Activated CD4-positive, alpha-beta T cell treated with anti-CD3 and anti-CD28 coated beads for 36 hours (primary cell): ENCODE measurements around the gene FNIP1. TPM values are rescaled to one million over a fixed set of nuclear protein-coding genes. Genes with fewer than 3 reads are reported as not detected.

Source experiments
- ATAC-seq: fragments of 200-7000 bp; cut with Tn5 transposase; one replicate; pipeline ENCODE4 v1.10.0; 2021; ENCODE audit warnings: mild to moderate bottlenecking, moderate library complexity
- CTCF ChIA-PET: fragments of 350-600 bp; sonication (Branson Sonifier 250); formaldehyde crosslinking; loops from one replicate; lab custom pipeline; 2021; ENCODE audit warnings: antibody characterized with exemption; lab: Charles Lee
- POLR2A ChIA-PET: fragments of 350-600 bp; sonication (Branson Sonifier 250); formaldehyde crosslinking; loops from one replicate; lab custom pipeline; 2021; ENCODE audit warnings: antibody characterized with exemption, inconsistent platforms; lab: Charles Lee
- DNase-seq: peaks from one replicate; pipeline ENCODE4 v3.0.0-alpha.2; 2020
- H3K27ac Mint-ChIP-seq: one replicate; pipeline ENCODE4 v1.8.0; 2021; ENCODE audit warnings: mixed read lengths
- H3K27me3 Mint-ChIP-seq: one replicate; pipeline ENCODE4 v1.8.0; 2021; ENCODE audit warnings: mixed read lengths
- H3K36me3 Mint-ChIP-seq: one replicate; pipeline ENCODE4 v1.8.0; 2021; ENCODE audit warnings: low read depth, mixed read lengths
- H3K4me1 Mint-ChIP-seq: one replicate; pipeline ENCODE4 v1.8.0; 2021; ENCODE audit warnings: mixed read lengths
- H3K4me3 Mint-ChIP-seq: one replicate; pipeline ENCODE4 v1.8.0; 2021; ENCODE audit warnings: mild to moderate bottlenecking, moderate library complexity, mixed read lengths
- H3K9me3 Mint-ChIP-seq: one replicate; pipeline ENCODE4 v1.8.0; 2021; ENCODE audit warnings: low read depth, mixed read lengths
- intact Hi-C, 2 experiments: fragments of 100-400 bp; cut with DNase I in 1 of 2; cut with micrococcal nuclease in 1 of 2; formaldehyde crosslinking; loops; one replicate each; pipeline versions ENCODE4 v1.14.2 to v1.15.1; 2022 to 2024; cut with DNase I, micrococcal nuclease
- total RNA-seq, 2 experiments: library from RNA; stranded (reverse); gene quantifications; one replicate each; pipeline ENCODE4 v1.2.3, GENCODE V29; 2021

Gene FNIP1
- total RNA-seq, 2 experiments from 2014 or later, result 14.2 to 16.3 TPM

DNA sequence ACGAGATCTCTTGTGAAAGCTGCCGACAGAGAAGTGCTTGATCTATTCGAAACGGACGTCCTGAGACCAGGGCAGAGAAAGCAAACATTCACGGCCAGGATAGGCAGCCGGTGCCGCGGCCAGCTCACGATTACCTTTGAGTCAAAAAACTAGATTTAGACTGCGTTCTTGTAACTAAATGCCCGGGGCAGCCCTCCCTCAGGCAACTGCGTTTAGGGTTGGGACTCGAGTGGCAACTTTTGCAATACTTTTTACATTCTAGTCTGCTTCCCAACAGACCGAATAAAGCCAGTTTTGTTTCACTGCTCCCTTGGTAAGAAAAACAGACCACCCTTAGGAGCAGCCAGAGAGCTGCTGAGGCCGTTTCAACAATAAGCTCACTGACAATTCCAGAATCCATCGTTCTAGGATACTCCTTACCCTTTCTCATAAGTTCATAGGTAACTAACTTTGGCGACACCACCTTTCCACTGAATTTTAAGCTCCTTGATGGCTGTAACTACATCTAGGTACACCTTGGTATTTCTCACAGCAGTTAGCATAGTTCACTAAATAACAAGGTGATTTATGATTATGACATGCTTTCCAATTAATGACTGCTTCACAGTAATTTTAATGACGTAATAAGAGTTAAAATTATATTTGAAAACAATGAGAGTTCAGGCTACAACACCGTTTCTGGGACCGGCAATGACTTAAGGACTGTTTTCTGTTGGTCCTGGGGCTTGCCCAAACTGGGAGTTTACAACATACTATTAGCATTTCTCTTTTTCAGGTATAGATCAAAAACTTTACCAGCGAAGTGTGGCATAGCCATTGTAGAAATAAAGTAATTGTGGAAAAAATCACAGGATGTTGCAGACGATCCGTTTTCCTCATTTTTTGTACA is 160.9 kb downstream of the FNIP1 start:
- DNase-seq, result peak; percentile 33
- POLR2A ChIA-PET, result no interaction called here
- Mint-ChIP-seq H3K4me3 (no peak overlapping the region), H3K27ac (peak overlapping the region; percentile 93), H3K27me3 (no peaks in the 10 kb centered on the region), H3K4me1 (peaks cover 29% of the 10 kb centered on the region), H3K9me3 (no peaks in the 10 kb centered on the region), H3K36me3 (peaks cover 6% of the 10 kb centered on the region)
- no peak for ATAC-seq
- CTCF ChIA-PET, result interaction anchor here (0.9 to 1.0 kb wide), 2 partner anchors 47 to 750 kb away, joined by 3 to 4 read pairs; no protein-coding TSS in a partner anchor
- intact Hi-C loops, result loop anchor here (1.0 to 10.0 kb wide), 15 partner anchors 47 to 1329 kb away; partner anchors contain the start of genes FNIP1 (in 2 of the 2), AFF4 (in 1 of the 2), GDF9 (in 1 of the 2) and IRF1 (in 1 of the 2)

DNA sequence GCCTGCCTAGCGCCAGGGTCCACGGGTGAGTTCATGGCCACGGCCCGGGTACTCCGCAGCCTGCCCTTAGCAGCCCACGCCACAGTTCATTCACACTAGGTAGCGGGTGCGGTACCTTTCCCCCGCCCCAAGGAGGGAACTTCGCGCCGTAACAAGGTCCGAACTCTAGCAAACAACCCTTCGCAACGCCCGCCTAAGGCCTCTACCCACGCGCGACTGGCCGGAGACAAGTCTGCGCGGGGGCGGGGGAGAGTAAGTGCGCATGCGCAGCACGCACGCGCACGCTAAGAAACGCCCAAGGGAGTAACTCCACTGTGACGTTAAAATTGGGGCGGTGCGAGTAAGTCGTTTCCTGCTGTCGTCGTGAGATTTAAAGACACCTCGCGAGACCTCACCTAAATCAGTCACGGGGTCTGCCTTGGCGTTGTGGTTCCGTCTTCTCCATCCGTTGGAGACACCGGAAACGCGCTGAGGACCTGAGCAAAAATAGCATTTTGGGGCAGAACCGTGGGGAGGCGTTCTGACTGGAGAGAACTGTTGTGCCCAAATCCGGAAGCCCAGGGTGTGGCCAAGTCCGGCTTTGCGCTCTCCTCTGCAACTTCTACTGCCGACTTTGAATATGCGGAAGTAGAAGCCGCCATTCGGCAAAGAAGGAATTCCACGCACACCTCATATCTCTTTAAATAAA is 161.7 kb downstream of the FNIP1 start, which contains the start of gene RAPGEF6:
TSS of gene RAPGEF6 (minus strand) at position 234 of the 688 bp plus-strand sequence. CDS start at position 35, 199 bp downstream.
- H3K36me3 Mint-ChIP-seq, result peaks cover 6% of the 10 kb centered on the region
- ChIA-PET POLR2A (no interaction called here), CTCF (interaction anchor here (0.9 to 1.0 kb wide), 2 partner anchors 46 to 751 kb away, joined by 3 to 4 read pairs; no protein-coding TSS in a partner anchor)
- H3K4me1 Mint-ChIP-seq, result peaks cover 22% of the 10 kb centered on the region
- intact Hi-C loops, result loop anchor here (1.0 to 10.0 kb wide), 17 partner anchors 46 to 1330 kb away; partner anchors contain the start of genes FNIP1 (in 2 of the 2), AFF4 (in 1 of the 2), GDF9 (in 1 of the 2) and IRF1 (in 1 of the 2)
- no peaks in the 10 kb centered on the region for H3K27me3 Mint-ChIP-seq
- ATAC-seq (peak; percentile 89), DNase-seq (peak; percentile 98)
- H3K4me3 Mint-ChIP-seq, result no peak within 1 kb of the TSS
- H3K9me3 Mint-ChIP-seq, result no peaks in the 10 kb centered on the region
- H3K27ac Mint-ChIP-seq, result peak within 1 kb of the TSS; percentile 93

DNA sequence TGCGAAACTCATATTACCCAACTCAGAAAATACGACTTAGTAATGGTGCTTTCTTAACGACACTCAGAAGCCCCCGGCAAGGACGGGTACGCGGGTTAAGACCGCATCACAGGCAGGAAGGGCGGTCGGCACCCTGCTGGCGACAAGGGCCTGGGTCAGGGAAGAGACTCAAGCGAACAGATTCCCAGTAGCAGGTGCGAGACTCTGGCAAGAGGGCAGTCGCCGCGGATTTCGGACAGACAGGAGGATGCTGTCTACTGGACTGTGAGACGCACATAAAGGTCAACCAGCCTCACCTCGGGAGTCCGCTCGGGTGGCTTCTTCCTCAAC is 162.2 kb downstream of the FNIP1 start:
- DNase-seq (peak; percentile 77), ATAC-seq (peak; percentile 17)
- ChIA-PET CTCF (no interaction called here), POLR2A (interaction anchor here (0.7 kb wide), 1 partner anchor 21 kb away, joined by 3 read pairs; no protein-coding TSS in a partner anchor)
- peaks cover 22% of the 10 kb centered on the region for H3K4me1 Mint-ChIP-seq
- H3K36me3 Mint-ChIP-seq, result peaks cover 6% of the 10 kb centered on the region
- no peak overlapping the region for H3K4me3 Mint-ChIP-seq
- H3K27ac Mint-ChIP-seq, result peak overlapping the region; percentile 93
- H3K27me3 Mint-ChIP-seq, result no peaks in the 10 kb centered on the region
- intact Hi-C loops, result loop anchor here (2.0 to 10.0 kb wide), 11 partner anchors 46 to 1330 kb away; partner anchors contain the start of genes AFF4 (in 1 of the 2), GDF9 (in 1 of the 2), RAD50 (in 1 of the 2) and SLC22A4 (in 1 of the 2)
- H3K9me3 Mint-ChIP-seq, result no peaks in the 10 kb centered on the region

DNA sequence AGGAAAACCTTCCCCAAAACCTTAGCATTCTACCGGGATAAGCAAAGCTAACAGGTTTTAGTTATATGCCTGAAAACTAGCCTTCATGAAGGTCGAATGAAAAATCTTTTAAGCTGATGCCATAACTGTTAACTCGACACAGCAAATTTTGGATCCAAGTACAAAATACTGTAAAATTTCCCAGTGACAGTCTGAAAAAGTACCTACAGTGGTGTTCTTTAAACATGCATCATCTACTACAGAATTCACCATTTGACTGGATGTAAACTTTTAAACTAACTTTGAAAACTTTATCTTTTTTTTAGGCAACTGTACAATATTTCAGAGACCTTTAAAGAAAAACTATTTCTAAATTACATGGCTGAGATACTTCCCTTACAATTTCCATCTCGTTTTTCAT is 162.6 kb downstream of the FNIP1 start:
- Mint-ChIP-seq H3K27ac (peak overlapping the region; percentile 93), H3K9me3 (no peaks in the 10 kb centered on the region), H3K4me1 (peaks cover 22% of the 10 kb centered on the region), H3K36me3 (peaks cover 6% of the 10 kb centered on the region), H3K4me3 (no peak overlapping the region), H3K27me3 (no peaks in the 10 kb centered on the region)
- ChIA-PET POLR2A (interaction anchor here (0.7 kb wide), 1 partner anchor 21 kb away, joined by 3 read pairs; no protein-coding TSS in a partner anchor), CTCF (interaction anchor here (0.6 kb wide), 1 partner anchor 179 kb away, joined by 3 read pairs; no protein-coding TSS in a partner anchor)
- no peak for ATAC-seq
- DNase-seq, result no peak
- intact Hi-C loops, result loop anchor here (2.0 to 10.0 kb wide), 11 partner anchors 45 to 1331 kb away; partner anchors contain the start of genes AFF4 (in 1 of the 2), GDF9 (in 1 of the 2), RAD50 (in 1 of the 2) and SLC22A4 (in 1 of the 2)

DNA sequence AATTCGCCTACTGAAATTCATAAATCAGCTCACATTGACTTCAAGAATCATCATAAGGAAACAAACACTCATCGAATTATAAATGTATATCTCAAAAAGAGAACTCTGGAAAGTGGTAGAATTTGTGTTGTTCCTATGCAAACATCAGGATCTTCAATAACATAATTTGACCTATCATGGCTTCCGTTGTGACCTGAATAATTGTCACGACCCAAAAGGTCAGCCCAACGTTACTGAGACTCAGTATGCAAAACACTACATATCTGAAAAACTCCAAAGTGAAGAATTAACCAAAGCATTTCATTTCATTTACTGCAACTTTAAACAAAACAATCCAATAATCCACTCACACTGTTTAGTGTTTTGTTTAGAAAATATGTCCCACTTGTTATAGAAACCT is 163.0 kb downstream of the FNIP1 start:
- ATAC-seq (no peak), DNase-seq (no peak)
- no peaks in the 10 kb centered on the region for H3K27me3 Mint-ChIP-seq
- POLR2A ChIA-PET, result interaction anchor here (0.6 to 0.7 kb wide), 2 partner anchors 20 to 152 kb away, joined by 3 to 4 read pairs; no protein-coding TSS in a partner anchor
- CTCF ChIA-PET, result interaction anchor here (0.6 kb wide), 1 partner anchor 179 kb away, joined by 3 read pairs; no protein-coding TSS in a partner anchor
- H3K27ac Mint-ChIP-seq, result peak overlapping the region; percentile 93
- H3K4me3 Mint-ChIP-seq, result no peak overlapping the region
- H3K4me1 Mint-ChIP-seq, result peaks cover 23% of the 10 kb centered on the region
- intact Hi-C loops, result loop anchor here (2.0 to 10.0 kb wide), 11 partner anchors 45 to 1331 kb away; partner anchors contain the start of genes AFF4 (in 1 of the 2), GDF9 (in 1 of the 2), RAD50 (in 1 of the 2) and SLC22A4 (in 1 of the 2)
- peaks cover 10% of the 10 kb centered on the region for H3K36me3 Mint-ChIP-seq
- no peaks in the 10 kb centered on the region for H3K9me3 Mint-ChIP-seq

DNA sequence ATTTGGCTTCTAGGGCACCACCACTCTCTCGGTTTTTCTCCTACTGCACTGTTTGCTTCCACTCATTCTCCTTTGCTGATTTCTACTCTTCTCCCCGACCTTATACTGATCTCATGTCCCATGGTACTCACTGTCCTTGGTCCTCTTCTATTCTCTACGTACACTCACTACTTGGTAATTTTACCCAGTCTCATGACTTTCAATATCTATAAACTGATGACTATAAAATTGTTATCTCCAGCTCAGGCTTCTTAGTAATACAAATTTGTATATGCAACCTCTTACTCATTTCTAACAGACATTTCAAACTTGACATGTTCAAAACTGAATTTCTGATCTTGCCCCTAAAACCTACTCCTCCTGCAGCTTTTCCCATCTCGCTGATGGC is 165.9 kb downstream of the FNIP1 start:
- ATAC-seq (no peak), DNase-seq (no peak)
- Mint-ChIP-seq H3K9me3 (no peaks in the 10 kb centered on the region), H3K27ac (no peak overlapping the region), H3K4me3 (no peak overlapping the region), H3K4me1 (peaks cover 43% of the 10 kb centered on the region), H3K36me3 (peaks cover 14% of the 10 kb centered on the region), H3K27me3 (no peaks in the 10 kb centered on the region)
- intact Hi-C loops, result loop anchor here in 1 of 2 experiments (5.0 to 10.0 kb wide), 6 partner anchors 89 to 1334 kb away; partner anchors contain the start of genes AFF4, GDF9, SLC22A4 and UQCRQ
- ChIA-PET CTCF (interaction anchor here (0.6 to 4.2 kb wide), 4 partner anchors 42 to 348 kb away, joined by 3 to 20 read pairs (median 4); no protein-coding TSS in a partner anchor), POLR2A (interaction anchor here (0.7 to 2.0 kb wide), 3 partner anchors 9 to 357 kb away, joined by 3 to 7 read pairs (median 4); partner anchors contain the start of gene FNIP1)

DNA sequence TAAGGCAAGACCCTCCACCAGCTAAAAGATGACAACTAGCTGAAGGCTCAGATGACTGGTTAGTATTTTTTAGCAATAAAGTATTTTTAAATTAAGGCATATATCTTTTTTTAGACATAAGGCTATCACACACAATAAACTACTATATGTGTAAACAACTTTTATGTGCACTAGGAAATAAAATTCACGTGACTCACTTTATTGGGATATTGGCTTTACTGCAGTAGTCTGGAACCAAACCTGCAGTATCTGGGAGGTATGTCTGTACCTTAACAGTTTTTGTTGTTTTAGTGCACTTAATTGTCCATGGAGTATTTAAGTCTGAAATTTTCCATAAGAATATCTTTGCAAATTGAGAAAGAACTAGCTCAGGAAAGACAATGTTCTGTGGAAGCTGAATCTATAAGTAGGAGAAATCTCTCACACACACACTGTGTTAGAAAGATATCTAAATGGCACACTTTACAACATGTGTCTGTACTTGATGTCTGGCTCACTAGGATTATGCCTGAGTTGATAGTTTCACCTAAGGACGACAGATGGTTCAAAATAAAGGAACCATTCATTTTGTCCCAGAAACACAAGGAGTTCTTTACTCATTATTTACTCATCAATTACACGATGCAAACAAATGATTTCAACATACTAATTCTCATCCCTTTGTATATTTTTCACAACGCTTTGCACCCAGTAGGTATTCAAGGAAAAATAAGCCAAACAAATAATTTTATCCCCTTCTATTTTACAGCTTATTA is 166.4 kb downstream of the FNIP1 start:
- intact Hi-C loops, result loop anchor here in 1 of 2 experiments (5.0 to 10.0 kb wide), 6 partner anchors 88 to 1334 kb away; partner anchors contain the start of genes AFF4, GDF9, SLC22A4 and UQCRQ
- CTCF ChIA-PET, result interaction anchor here (0.6 to 4.2 kb wide), 8 partner anchors 20 to 433 kb away, joined by 3 to 20 read pairs (median 4); no protein-coding TSS in a partner anchor
- no peak overlapping the region for H3K27ac Mint-ChIP-seq
- no peaks in the 10 kb centered on the region for H3K9me3 Mint-ChIP-seq
- POLR2A ChIA-PET, result interaction anchor here (0.7 to 2.0 kb wide), 2 partner anchors 10 to 358 kb away, joined by 3 to 7 read pairs; no protein-coding TSS in a partner anchor
- H3K4me3 Mint-ChIP-seq, result no peak overlapping the region
- H3K27me3 Mint-ChIP-seq, result no peaks in the 10 kb centered on the region
- ATAC-seq (no peak), DNase-seq (no peak)
- H3K36me3 Mint-ChIP-seq, result peaks cover 16% of the 10 kb centered on the region
- peaks cover 46% of the 10 kb centered on the region for H3K4me1 Mint-ChIP-seq

DNA sequence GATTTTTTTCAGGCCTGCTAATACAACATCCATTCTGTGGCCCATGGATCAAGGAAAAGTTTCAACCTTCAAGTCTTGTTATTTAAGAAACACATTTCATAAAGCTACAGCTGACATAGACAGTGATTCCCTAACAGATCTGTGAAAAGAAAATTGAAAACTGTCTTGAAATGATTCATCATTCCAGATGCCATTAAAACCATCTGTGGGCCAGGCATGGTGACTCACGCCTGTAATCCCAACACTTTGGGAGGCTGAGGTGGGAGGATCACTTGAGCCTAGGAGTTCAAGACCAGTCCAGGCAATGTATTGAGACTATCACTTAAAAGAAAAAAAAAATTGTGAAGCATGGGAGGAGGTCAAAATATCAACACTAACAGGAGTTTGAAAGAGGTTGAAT is 167.8 kb downstream of the FNIP1 start:
- DNase-seq (no peak), ATAC-seq (no peak)
- intact Hi-C loops, result no loop called here
- Mint-ChIP-seq H3K27ac (peak overlapping the region; percentile 67), H3K4me1 (peaks cover 50% of the 10 kb centered on the region), H3K9me3 (no peaks in the 10 kb centered on the region), H3K36me3 (peaks cover 16% of the 10 kb centered on the region), H3K4me3 (no peak overlapping the region), H3K27me3 (no peaks in the 10 kb centered on the region)
- ChIA-PET POLR2A (interaction anchor here (0.7 kb wide), 1 partner anchor 761 kb away, joined by 3 read pairs; no protein-coding TSS in a partner anchor), CTCF (interaction anchor here (1.2 to 1.8 kb wide), 5 partner anchors 18 to 379 kb away, joined by 3 to 5 read pairs (median 3); no protein-coding TSS in a partner anchor)

DNA sequence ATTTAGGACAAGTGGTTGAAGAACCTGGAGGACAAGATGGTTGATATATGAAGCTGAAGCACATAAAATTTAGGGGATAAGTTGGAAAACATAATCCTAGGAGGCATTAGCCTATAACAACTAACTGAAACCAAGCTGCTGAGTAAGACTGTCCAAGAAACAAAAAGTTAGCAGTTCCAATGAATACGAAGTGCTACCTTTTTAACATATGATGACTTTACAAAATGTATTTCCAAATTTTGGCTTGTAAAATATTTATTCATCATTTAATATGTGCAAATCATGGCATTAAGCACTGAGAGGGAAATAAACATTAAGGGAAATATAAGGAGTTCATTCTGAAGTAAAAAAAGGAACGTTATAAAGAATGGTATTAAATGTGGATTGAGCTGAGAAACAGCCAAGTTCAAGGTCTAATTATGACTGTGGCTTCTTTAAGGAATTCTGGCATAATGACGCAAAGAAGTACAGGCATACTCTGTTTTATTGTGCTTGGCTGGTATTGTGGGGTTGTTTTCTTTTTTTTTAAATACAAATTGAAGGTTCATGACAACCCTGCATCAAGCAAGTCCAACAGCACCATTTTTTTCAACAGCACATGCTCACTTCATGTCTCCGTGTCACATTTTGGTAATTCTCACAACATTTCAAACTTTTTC is 169.5 kb downstream of the FNIP1 start:
- Mint-ChIP-seq H3K36me3 (peaks cover 24% of the 10 kb centered on the region), H3K4me3 (no peak overlapping the region), H3K27ac (no peak overlapping the region), H3K27me3 (no peaks in the 10 kb centered on the region), H3K9me3 (no peaks in the 10 kb centered on the region), H3K4me1 (peaks cover 59% of the 10 kb centered on the region)
- CTCF ChIA-PET, result no interaction called here
- POLR2A ChIA-PET, result no interaction called here
- ATAC-seq (no peak), DNase-seq (no peak)
- intact Hi-C loops, result no loop called here
